WERI-Rb-1 (cell line): ENCODE results near the gene SH3BP5L.

Source experiments
- DNase-seq: peaks from one replicate; pipeline ENCODE4 v3.0.0-alpha.2; 2020
- H3K27ac ChIP-seq: fragments of 250-450 bp; sonication (Bioruptor Pico); 2 replicates; pipeline ENCODE4 v1.5.1; 2020; ENCODE audit warnings: mild to moderate bottlenecking, moderate library complexity
- H3K27me3 ChIP-seq: fragments of 250-450 bp; sonication (Bioruptor Pico); 2 replicates; pipeline ENCODE4 v1.5.1; 2021; ENCODE audit warnings: mild to moderate bottlenecking, low read depth, moderate library complexity; ENCODE audit not compliant: insufficient read depth, severe bottlenecking
- H3K36me3 ChIP-seq: fragments of 250-450 bp; sonication (Bioruptor Pico); 2 replicates; pipeline ENCODE4 v1.5.1; 2020; ENCODE audit warnings: mild to moderate bottlenecking, moderate library complexity
- H3K4me3 ChIP-seq: 2 replicates; pipeline ENCODE4 v1.5.1; 2011; ENCODE audit warnings: low read depth, mild to moderate bottlenecking, control low read depth, low read length
- H3K9me3 ChIP-seq: fragments of 250-450 bp; sonication (Bioruptor Pico); 2 replicates; pipeline ENCODE4 v1.5.1; 2021; ENCODE audit warnings: mild to moderate bottlenecking, moderate library complexity; ENCODE audit not compliant: severe bottlenecking
- TF ChIP-seq, protein P1 (sequence below): IDR thresholded peaks from 2 replicates; pipeline ENCODE4 v1.5.1; 2011; ENCODE audit warnings: low read depth, mild to moderate bottlenecking, control low read depth, inconsistent platforms, low read length

SH3BP5L gene

DNA sequence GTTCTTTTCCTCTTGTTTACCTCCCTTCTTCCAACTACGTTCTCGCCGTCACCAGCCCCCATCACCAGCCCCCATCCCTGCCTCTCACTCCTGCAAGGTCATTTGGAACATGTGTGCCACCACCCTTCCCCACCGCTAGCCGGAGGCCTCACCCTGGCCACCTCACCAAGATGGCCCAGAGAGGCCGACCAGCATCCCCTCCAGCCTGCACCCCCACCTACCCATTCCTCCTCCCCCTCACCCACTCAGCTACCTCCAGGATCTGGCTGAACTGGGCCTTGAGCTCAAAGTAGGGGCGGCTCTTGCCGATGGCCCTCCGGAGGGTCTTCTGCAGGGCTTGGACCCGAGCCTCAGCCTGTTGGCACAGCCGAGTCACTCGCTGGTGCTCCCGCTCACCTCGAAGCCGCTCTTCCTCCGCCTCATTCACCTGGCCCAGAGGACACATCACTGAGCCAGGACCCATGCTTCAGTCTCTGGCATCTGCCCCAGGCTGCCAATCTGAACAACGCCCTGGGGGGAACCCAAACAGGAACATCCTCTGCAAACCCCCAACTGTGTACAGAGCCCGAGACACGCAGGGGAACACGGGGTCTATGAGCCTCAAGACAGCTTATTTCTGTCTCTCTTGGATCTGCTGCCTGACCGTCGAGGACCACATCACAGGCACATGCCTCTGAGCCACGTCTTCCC lies 12.8 kb downstream of the SH3BP5L start:
- no peak overlapping the region for H3K27ac ChIP-seq
- H3K4me3 ChIP-seq = no peak overlapping the region
- H3K27me3 ChIP-seq = no peaks in the 10 kb centered on the region
- H3K9me3 ChIP-seq = no peaks in the 10 kb centered on the region
- peaks cover 59% of the 10 kb centered on the region for H3K36me3 ChIP-seq
- TF ChIP-seq, protein P1, sequence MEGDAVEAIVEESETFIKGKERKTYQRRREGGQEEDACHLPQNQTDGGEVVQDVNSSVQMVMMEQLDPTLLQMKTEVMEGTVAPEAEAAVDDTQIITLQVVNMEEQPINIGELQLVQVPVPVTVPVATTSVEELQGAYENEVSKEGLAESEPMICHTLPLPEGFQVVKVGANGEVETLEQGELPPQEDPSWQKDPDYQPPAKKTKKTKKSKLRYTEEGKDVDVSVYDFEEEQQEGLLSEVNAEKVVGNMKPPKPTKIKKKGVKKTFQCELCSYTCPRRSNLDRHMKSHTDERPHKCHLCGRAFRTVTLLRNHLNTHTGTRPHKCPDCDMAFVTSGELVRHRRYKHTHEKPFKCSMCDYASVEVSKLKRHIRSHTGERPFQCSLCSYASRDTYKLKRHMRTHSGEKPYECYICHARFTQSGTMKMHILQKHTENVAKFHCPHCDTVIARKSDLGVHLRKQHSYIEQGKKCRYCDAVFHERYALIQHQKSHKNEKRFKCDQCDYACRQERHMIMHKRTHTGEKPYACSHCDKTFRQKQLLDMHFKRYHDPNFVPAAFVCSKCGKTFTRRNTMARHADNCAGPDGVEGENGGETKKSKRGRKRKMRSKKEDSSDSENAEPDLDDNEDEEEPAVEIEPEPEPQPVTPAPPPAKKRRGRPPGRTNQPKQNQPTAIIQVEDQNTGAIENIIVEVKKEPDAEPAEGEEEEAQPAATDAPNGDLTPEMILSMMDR = no peak
- DNase-seq = no peak

DNA sequence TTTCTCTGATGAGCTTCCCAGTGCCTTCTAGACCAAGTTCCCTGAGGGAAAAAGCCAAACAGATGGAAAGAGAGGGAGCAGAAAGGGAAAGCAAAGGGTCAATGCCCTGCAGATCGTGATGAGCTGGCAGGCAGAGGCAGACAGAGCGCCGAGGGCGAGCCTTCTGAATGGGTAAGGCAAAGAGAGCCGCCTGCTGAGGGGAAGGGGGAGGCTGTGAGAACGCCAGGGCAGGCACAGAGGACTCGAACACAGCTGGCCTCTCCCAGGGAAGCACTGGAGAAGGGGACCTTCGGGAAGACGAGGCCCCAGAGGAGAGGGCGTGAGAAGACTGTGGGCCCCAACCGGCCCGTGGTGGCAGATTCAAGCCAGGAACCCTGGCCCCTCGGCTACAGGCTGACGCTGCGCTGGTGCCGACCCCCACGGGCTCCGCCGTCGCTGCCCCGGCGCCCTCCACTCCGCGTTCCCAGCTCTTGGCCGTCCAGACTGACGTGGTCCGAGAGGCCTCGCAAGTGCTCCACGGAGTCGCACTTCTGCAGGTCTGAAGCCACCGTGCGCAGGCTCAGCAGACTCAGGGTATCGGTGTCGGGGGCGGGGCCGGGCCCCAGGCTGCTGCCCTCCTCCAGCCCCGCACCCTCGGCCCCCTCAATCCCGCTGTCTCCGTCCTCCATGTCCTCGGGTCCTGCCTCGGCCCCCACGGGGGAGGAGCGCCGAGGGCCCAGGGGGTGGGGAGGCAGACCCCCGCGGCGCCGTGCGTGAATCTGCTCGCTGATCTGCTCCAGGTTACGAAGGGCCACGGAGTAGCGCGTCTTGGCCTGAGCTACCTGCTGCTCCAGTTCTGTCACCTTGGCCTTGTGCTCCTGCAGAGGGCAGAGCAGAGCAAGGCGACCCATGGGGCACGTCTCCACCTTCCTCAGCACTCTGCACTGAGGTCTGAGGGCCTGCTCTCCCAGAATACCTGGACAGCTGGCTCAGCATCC lies 13.9 kb downstream of the SH3BP5L start:
- Histone ChIP-seq H3K27ac (no peak overlapping the region), H3K9me3 (no peaks in the 10 kb centered on the region), H3K4me3 (no peak overlapping the region), H3K27me3 (no peaks in the 10 kb centered on the region), H3K36me3 (peaks cover 55% of the 10 kb centered on the region)
- TF ChIP-seq, protein P1 = peak; percentile 46
- DNase-seq = peak; percentile 35

DNA sequence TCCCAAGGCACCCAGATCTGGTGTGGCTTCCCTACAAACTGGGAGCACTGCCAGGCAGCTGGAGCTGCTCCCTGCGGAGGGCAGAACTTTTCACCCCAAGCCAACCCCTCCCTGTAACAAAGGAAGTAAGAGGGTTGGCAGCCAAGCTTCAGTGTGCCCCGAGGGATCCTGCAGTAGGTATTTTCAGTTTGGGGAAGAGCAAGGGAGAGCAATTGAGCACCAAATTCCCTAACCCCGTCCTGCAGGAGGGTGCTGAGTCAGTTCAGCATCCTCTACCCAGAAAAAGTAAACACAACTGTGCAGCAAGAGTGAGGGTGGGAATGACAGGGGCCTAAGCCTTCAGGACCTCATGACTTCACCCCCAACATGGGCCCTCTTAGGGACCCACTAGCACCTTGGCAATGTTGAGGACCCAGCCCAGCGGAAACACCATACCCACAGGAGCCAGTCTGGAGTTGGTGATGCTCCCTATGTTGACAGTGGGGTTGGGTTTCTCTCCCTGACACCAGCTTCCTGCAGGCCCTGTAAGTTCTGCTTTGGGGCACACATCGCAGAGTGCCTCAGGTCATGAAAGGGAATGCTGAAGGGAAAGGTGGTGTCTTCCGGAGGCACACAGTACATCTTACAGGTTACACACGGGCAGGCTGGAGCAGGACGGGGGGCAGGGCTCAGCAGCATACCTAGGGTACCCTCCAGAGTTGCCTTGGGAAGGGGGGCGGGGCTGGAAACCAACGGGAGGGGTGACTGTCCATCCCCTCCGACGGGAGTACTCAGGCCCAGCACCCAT lies 14.8 kb downstream of the SH3BP5L start:
- DNase-seq = no peak
- TF ChIP-seq, protein P1 = no peak
- H3K36me3 ChIP-seq = peaks cover 46% of the 10 kb centered on the region
- peaks cover 7% of the 10 kb centered on the region for H3K27me3 ChIP-seq
- no peaks in the 10 kb centered on the region for H3K9me3 ChIP-seq
- no peak overlapping the region for H3K4me3 ChIP-seq
- H3K27ac ChIP-seq = no peak overlapping the region

DNA sequence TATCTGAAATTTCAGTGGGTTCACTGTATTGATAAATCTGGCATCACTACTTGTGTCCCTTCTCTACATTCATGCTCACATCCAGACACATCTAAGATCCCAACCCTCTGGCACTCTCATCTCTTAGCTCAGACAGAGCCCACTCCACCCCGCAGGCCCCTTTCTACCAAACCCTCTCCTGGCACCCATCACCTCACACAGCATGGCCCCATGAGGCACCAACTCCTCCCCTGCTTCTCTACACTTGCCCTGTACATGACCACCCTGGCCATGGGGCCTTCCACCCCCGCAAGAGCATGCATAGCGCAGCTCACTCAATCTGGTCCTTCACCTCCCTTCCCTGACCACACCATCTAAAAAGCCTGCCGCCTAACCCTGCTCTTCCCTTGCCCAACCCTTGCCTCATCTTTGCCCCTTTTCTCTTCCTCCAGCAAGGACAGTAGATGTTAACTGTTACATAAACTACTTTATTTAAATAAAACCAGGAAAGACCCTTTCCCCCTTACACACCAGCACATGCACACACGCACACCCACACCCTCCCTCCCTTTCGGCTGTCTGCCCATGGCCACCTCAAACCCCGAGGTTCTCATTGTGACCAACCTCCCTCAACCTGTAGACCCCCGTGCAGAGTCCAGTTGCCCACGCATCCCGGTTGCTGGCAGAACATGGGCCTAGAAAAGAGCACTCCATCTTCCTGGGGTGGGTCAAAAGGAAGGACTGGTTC lies 15.6 kb downstream of the SH3BP5L start:
- peaks cover 38% of the 10 kb centered on the region for H3K36me3 ChIP-seq

More for the DNA sequence above, 15.6 kb downstream of the SH3BP5L start:
- Histone ChIP-seq H3K9me3 (no peaks in the 10 kb centered on the region), H3K27me3 (peaks cover 14% of the 10 kb centered on the region), H3K4me3 (no peak overlapping the region), H3K27ac (no peak overlapping the region)
- no peak for DNase-seq
- TF ChIP-seq, protein P1 = no peak
